ENCODE data around the gene PNKD.

The PNKD gene

GRCh38 chr2:218325566-218326160 lies 55.3 kb downstream of the PNKD start:
- H3K9me3 ChIP-seq (ENCODE audit: insufficient read depth, low read depth, low read length), result no peaks in the 10 kb centered on the region
- WGBS, result 72% methylated on average over 4 of the region's 4 CpGs
- H3K9ac ChIP-seq (ENCODE audit: low read depth, low read length), result no peak overlapping the region
- peaks cover 31% of the 10 kb centered on the region for H3K4me1 ChIP-seq (ENCODE audit: insufficient read depth, low read length)
- H3K27me3 ChIP-seq (ENCODE audit: insufficient read depth, low read length), result no peaks in the 10 kb centered on the region
- H3K36me3 ChIP-seq (ENCODE audit: insufficient read depth, low read length), result no peaks in the 10 kb centered on the region
- no peak overlapping the region for H3K4me3 ChIP-seq (ENCODE audit: low read length)
- no peak overlapping the region for H3K27ac ChIP-seq (ENCODE audit: low read depth, low read length)

GRCh38 chr2:218326315-218326714 lies 56.0 kb downstream of the PNKD start:
- H3K9ac ChIP-seq (ENCODE audit: low read depth, low read length), result no peak overlapping the region
- no peaks in the 10 kb centered on the region for H3K36me3 ChIP-seq (ENCODE audit: insufficient read depth, low read length)
- H3K9me3 ChIP-seq (ENCODE audit: insufficient read depth, low read depth, low read length), result no peaks in the 10 kb centered on the region
- H3K27ac ChIP-seq (ENCODE audit: low read depth, low read length), result no peak overlapping the region
- 91% methylated on average over 2 of the region's 2 CpGs for WGBS
- no peaks in the 10 kb centered on the region for H3K27me3 ChIP-seq (ENCODE audit: insufficient read depth, low read length)
- no peak overlapping the region for H3K4me3 ChIP-seq (ENCODE audit: low read length)
- peaks cover 31% of the 10 kb centered on the region for H3K4me1 ChIP-seq (ENCODE audit: insufficient read depth, low read length)

- Histone ChIP-seq H3K27ac (ENCODE audit: low read depth, low read length) (no peak overlapping the region), H3K36me3 (ENCODE audit: insufficient read depth, low read length) (no peaks in the 10 kb centered on the region), H3K9ac (ENCODE audit: low read depth, low read length) (no peak overlapping the region), H3K4me3 (ENCODE audit: low read length) (no peak overlapping the region), H3K27me3 (ENCODE audit: insufficient read depth, low read length) (no peaks in the 10 kb centered on the region), H3K4me1 (ENCODE audit: insufficient read depth, low read length) (peaks cover 25% of the 10 kb centered on the region), H3K9me3 (ENCODE audit: insufficient read depth, low read depth, low read length) (no peaks in the 10 kb centered on the region)
- 84% methylated on average over 11 of the region's 11 CpGs for WGBS
Observed at GRCh38 chr2:218327451-218328210, 57.3 kb downstream of the PNKD start.

- Histone ChIP-seq H3K27me3 (ENCODE audit: insufficient read depth, low read length) (no peaks in the 10 kb centered on the region), H3K9me3 (ENCODE audit: insufficient read depth, low read depth, low read length) (no peaks in the 10 kb centered on the region), H3K4me1 (ENCODE audit: insufficient read depth, low read length) (peaks cover 29% of the 10 kb centered on the region), H3K36me3 (ENCODE audit: insufficient read depth, low read length) (no peaks in the 10 kb centered on the region), H3K27ac (ENCODE audit: low read depth, low read length) (no peak overlapping the region), H3K9ac (ENCODE audit: low read depth, low read length) (no peak overlapping the region), H3K4me3 (ENCODE audit: low read length) (no peak overlapping the region)
- 90% methylated on average over 2 of the region's 2 CpGs for WGBS
Observed at GRCh38 chr2:218328294-218328693, 58.0 kb downstream of the PNKD start.

GRCh38 chr2:218329027-218329825 lies 58.9 kb downstream of the PNKD start:
- H3K36me3 ChIP-seq (ENCODE audit: insufficient read depth, low read length), result no peaks in the 10 kb centered on the region
- no peak overlapping the region for H3K4me3 ChIP-seq (ENCODE audit: low read length)
- no peak overlapping the region for H3K27ac ChIP-seq (ENCODE audit: low read depth, low read length)
- H3K9ac ChIP-seq (ENCODE audit: low read depth, low read length), result no peak overlapping the region; the same call in 1 of the 2 replicates
- H3K4me1 ChIP-seq (ENCODE audit: insufficient read depth, low read length), result peaks cover 26% of the 10 kb centered on the region
- WGBS, result 88% methylated on average over 18 of the region's 18 CpGs
- no peaks in the 10 kb centered on the region for H3K9me3 ChIP-seq (ENCODE audit: insufficient read depth, low read depth, low read length)
- no peaks in the 10 kb centered on the region for H3K27me3 ChIP-seq (ENCODE audit: insufficient read depth, low read length)

GRCh38 chr2:218329826-218330593 lies 59.7 kb downstream of the PNKD start:
- no peak overlapping the region for H3K4me3 ChIP-seq (ENCODE audit: low read length)
- no peaks in the 10 kb centered on the region for H3K36me3 ChIP-seq (ENCODE audit: insufficient read depth, low read length)
- WGBS, result 91% methylated on average over 8 of the region's 8 CpGs
- no peak overlapping the region for H3K27ac ChIP-seq (ENCODE audit: low read depth, low read length)
- H3K9ac ChIP-seq (ENCODE audit: low read depth, low read length), result no peak overlapping the region
- H3K9me3 ChIP-seq (ENCODE audit: insufficient read depth, low read depth, low read length), result no peaks in the 10 kb centered on the region
- peaks cover 19% of the 10 kb centered on the region for H3K4me1 ChIP-seq (ENCODE audit: insufficient read depth, low read length)
- no peaks in the 10 kb centered on the region for H3K27me3 ChIP-seq (ENCODE audit: insufficient read depth, low read length)

GRCh38 chr2:218331745-218332144 lies 61.4 kb downstream of the PNKD start:
- H3K27me3 ChIP-seq (ENCODE audit: insufficient read depth, low read length), result no peaks in the 10 kb centered on the region
- H3K36me3 ChIP-seq (ENCODE audit: insufficient read depth, low read length), result no peaks in the 10 kb centered on the region
- no peak overlapping the region for H3K27ac ChIP-seq (ENCODE audit: low read depth, low read length)
- peaks cover 4% of the 10 kb centered on the region; the same call in 1 of the 2 replicates for H3K4me1 ChIP-seq (ENCODE audit: insufficient read depth, low read length)
- no peaks in the 10 kb centered on the region for H3K9me3 ChIP-seq (ENCODE audit: insufficient read depth, low read depth, low read length)
- WGBS, result 89% methylated on average over 8 of the region's 8 CpGs
- no peak overlapping the region for H3K9ac ChIP-seq (ENCODE audit: low read depth, low read length)
- no peak overlapping the region for H3K4me3 ChIP-seq (ENCODE audit: low read length)

- Histone ChIP-seq H3K9ac (ENCODE audit: low read depth, low read length) (no peak overlapping the region), H3K9me3 (ENCODE audit: insufficient read depth, low read depth, low read length) (no peaks in the 10 kb centered on the region), H3K4me3 (ENCODE audit: low read length) (no peak overlapping the region), H3K36me3 (ENCODE audit: insufficient read depth, low read length) (no peaks in the 10 kb centered on the region), H3K27me3 (ENCODE audit: insufficient read depth, low read length) (no peaks in the 10 kb centered on the region), H3K4me1 (ENCODE audit: insufficient read depth, low read length) (peaks cover 4% of the 10 kb centered on the region; the same call in 1 of the 2 replicates), H3K27ac (ENCODE audit: low read depth, low read length) (no peak overlapping the region)
- WGBS, result 84% methylated on average over 1 of the region's 1 CpG
Observed at GRCh38 chr2:218332288-218332687, 62.0 kb downstream of the PNKD start.

- Histone ChIP-seq H3K4me3 (ENCODE audit: low read length) (no peak overlapping the region), H3K9me3 (ENCODE audit: insufficient read depth, low read depth, low read length) (no peaks in the 10 kb centered on the region), H3K36me3 (ENCODE audit: insufficient read depth, low read length) (no peaks in the 10 kb centered on the region), H3K27ac (ENCODE audit: low read depth, low read length) (no peak overlapping the region), H3K27me3 (ENCODE audit: insufficient read depth, low read length) (no peaks in the 10 kb centered on the region), H3K4me1 (ENCODE audit: insufficient read depth, low read length) (peaks cover 4% of the 10 kb centered on the region; the same call in 1 of the 2 replicates), H3K9ac (ENCODE audit: low read depth, low read length) (no peak overlapping the region)
- 86% methylated on average over 16 of the region's 16 CpGs for WGBS
Observed at GRCh38 chr2:218332920-218333645, 62.8 kb downstream of the PNKD start.

GRCh38 chr2:218334531-218334930 lies 64.2 kb downstream of the PNKD start:
- Histone ChIP-seq H3K36me3 (ENCODE audit: insufficient read depth, low read length) (no peaks in the 10 kb centered on the region), H3K4me1 (ENCODE audit: insufficient read depth, low read length) (peaks cover 4% of the 10 kb centered on the region; the same call in 1 of the 2 replicates), H3K4me3 (ENCODE audit: low read length) (no peak overlapping the region), H3K27ac (ENCODE audit: low read depth, low read length) (no peak overlapping the region), H3K9me3 (ENCODE audit: insufficient read depth, low read depth, low read length) (no peaks in the 10 kb centered on the region), H3K9ac (ENCODE audit: low read depth, low read length) (no peak overlapping the region), H3K27me3 (ENCODE audit: insufficient read depth, low read length) (no peaks in the 10 kb centered on the region)
- 96% methylated on average over 3 of the region's 3 CpGs for WGBS

Data from HUES64 (cell line).